A673 (cell line): ENCODE data around the gene CALR3. TPM values are rescaled to one million over a fixed set of nuclear protein-coding genes. Genes with fewer than 3 reads are reported as not detected.

Experiments
- BruUV-seq: library from RNA; stranded (reverse); fragments of 400-500 nt; replicated peaks from 2 replicates; lab custom pipeline; 2021; lab: Mats Ljungman, UMichigan
- CTCF ChIA-PET: fragments of 300-600 bp; sonication (Branson Sonifier 250); formaldehyde crosslinking; loops from one replicate; lab custom pipeline; 2022; ENCODE audit warnings: antibody characterized with exemption; lab: Charles Lee
- POLR2A ChIA-PET: fragments of 300-600 bp; sonication (Branson Sonifier 250); formaldehyde crosslinking; loops from one replicate; lab custom pipeline; 2022; ENCODE audit warnings: antibody characterized with exemption; ENCODE audit not compliant: low non-redundant PET; lab: Charles Lee
- DNase-seq: peaks from one replicate; pipeline ENCODE4 v3.0.0-alpha.2; 2015; ENCODE audit warnings: low spot score
- H3K27ac ChIP-seq: fragments of 200-600 bp; sonication (generic); 2 replicates; pipeline ENCODE4 v1.5.1; 2016; ENCODE audit warnings: mixed run types, low read depth, mild to moderate bottlenecking, mixed read lengths, antibody characterized with exemption, low read length; ENCODE audit not compliant: poor library complexity, severe bottlenecking
- H3K27me3 ChIP-seq: fragments of 200-600 bp; sonication (generic); replicated peaks from 2 replicates; pipeline ENCODE4 v1.6.1; 2017; ENCODE audit warnings: mixed run types, low read depth, mild to moderate bottlenecking, mixed read lengths, antibody characterized with exemption, low read length; ENCODE audit not compliant: insufficient read depth, poor library complexity
- H3K36me3 ChIP-seq: fragments of 200-600 bp; sonication (generic); 2 replicates; pipeline ENCODE4 v1.6.1; 2016; ENCODE audit warnings: mixed run types, mild to moderate bottlenecking, mixed read lengths, antibody characterized with exemption, low read length; ENCODE audit not compliant: insufficient read depth, poor library complexity, severe bottlenecking
- H3K4me1 ChIP-seq: fragments of 200-600 bp; sonication (generic); 2 replicates; pipeline ENCODE4 v1.6.1; 2017; ENCODE audit warnings: mixed run types, mild to moderate bottlenecking, mixed read lengths, antibody characterized with exemption, low read length; ENCODE audit not compliant: insufficient read depth, poor library complexity, severe bottlenecking
- H3K4me3 ChIP-seq: fragments of 200-600 bp; sonication (generic); 2 replicates; pipeline ENCODE4 v1.5.1; 2016; ENCODE audit warnings: low read depth, mixed run types, mild to moderate bottlenecking, mixed read lengths, low read length; ENCODE audit not compliant: poor library complexity, severe bottlenecking
- H3K9me3 ChIP-seq: fragments of 200-600 bp; sonication (generic); 2 replicates; pipeline ENCODE4 v1.6.1; 2016; ENCODE audit warnings: mixed run types, low read depth, mild to moderate bottlenecking, mixed read lengths, antibody characterized with exemption, low read length; ENCODE audit not compliant: poor library complexity, severe bottlenecking
- CTCF ChIP-seq: fragments of 300-800, 200-600 bp; sonication (generic); conservative IDR thresholded peaks from 2 replicates; pipeline ENCODE4 v1.5.1; 2017; ENCODE audit warnings: low read depth, mild to moderate bottlenecking, antibody characterized with exemption, low read length, moderate library complexity, mixed read lengths
- EZH2 ChIP-seq: fragments of 200-600 bp; sonication (generic); IDR thresholded peaks from 2 replicates; pipeline ENCODE4 v1.6.1; 2017; ENCODE audit warnings: borderline replicate concordance, low read depth, mild to moderate bottlenecking, mixed read lengths, antibody characterized with exemption, low read length; ENCODE audit not compliant: poor library complexity, severe bottlenecking
- intact Hi-C: fragments of 100-400 bp; cut with micrococcal nuclease; formaldehyde crosslinking; loops from one replicate; pipeline ENCODE4 v1.10.0; 2022; ENCODE audit not compliant: unreplicated experiment
- total RNA-seq: library from RNA; stranded (reverse); gene quantifications from 2 replicates; pipeline ENCODE4 v1.2.3, GENCODE V29; 2021

CALR3 gene
- total RNA-seq, 1 experiment from 2014 or later: not detected

GRCh38 chr19:16535381-16535780, 39.4 kb upstream of the CALR3 start:
- Histone ChIP-seq H3K4me3 (no peak overlapping the region), H3K27ac (no peak overlapping the region), H3K36me3 (peaks cover 80% of the 10 kb centered on the region), H3K27me3 (no peaks in the 10 kb centered on the region), H3K9me3 (no peaks in the 10 kb centered on the region), H3K4me1 (no peaks in the 10 kb centered on the region)
- no TSS peak for BruUV-seq
- ChIA-PET POLR2A (no interaction called here), CTCF (interaction anchor here (0.5 kb wide), 1 partner anchor 8 kb away, joined by 3 read pairs; no protein-coding TSS in a partner anchor)
- TF ChIP-seq EZH2: no peak
- no peak for TF ChIP-seq CTCF
- DNase-seq: no peak
- intact Hi-C loops: no loop called here

- peaks cover 91% of the 10 kb centered on the region for H3K36me3 ChIP-seq
- CTCF ChIA-PET: no interaction called here
- intact Hi-C loops: no loop called here
Observed at GRCh38 chr19:16532440-16533234, 36.7 kb upstream of the CALR3 start.

GRCh38 chr19:16531380-16531669, 35.4 kb upstream of the CALR3 start:
- CTCF ChIA-PET: no interaction called here
- Histone ChIP-seq H3K27ac (no peak overlapping the region), H3K36me3 (peaks cover 100% of the 10 kb centered on the region), H3K27me3 (no peaks in the 10 kb centered on the region), H3K9me3 (no peaks in the 10 kb centered on the region), H3K4me1 (no peaks in the 10 kb centered on the region), H3K4me3 (no peak overlapping the region)
- TF ChIP-seq CTCF: no peak
- TF ChIP-seq EZH2: no peak
- no peak for DNase-seq
- BruUV-seq: no TSS peak
- POLR2A ChIA-PET: no interaction called here
- intact Hi-C loops: no loop called here

More at GRCh38 chr19:16532440-16533234, 36.7 kb upstream of the CALR3 start:
- no peak for DNase-seq
- BruUV-seq: no TSS peak
- Histone ChIP-seq H3K4me1 (no peaks in the 10 kb centered on the region), H3K27me3 (no peaks in the 10 kb centered on the region), H3K4me3 (no peak overlapping the region), H3K9me3 (no peaks in the 10 kb centered on the region), H3K27ac (no peak overlapping the region)
- no peak for TF ChIP-seq EZH2
- TF ChIP-seq CTCF: no peak
- POLR2A ChIA-PET: no interaction called here
